IMR-90 (cell line): Measurements from ENCODE around the gene PFKP. TPM values are rescaled to one million over a fixed set of nuclear protein-coding genes. Genes with fewer than 3 reads are reported as not detected.
A peak's percentile ranks its signal among the peaks of the same experiment; 100 is the strongest.

Experiments used
- ATAC-seq: fragments of 200-7000 bp; cut with Tn5 transposase; 2 replicates; pipeline ENCODE4 v1.9.1; 2020; ENCODE audit warnings: low read depth, mild to moderate bottlenecking, moderate library complexity
- Bru-seq: library from RNA; stranded (reverse); fragments of 400-500 nt; gene quantifications from one replicate; lab custom pipeline; 2021; lab: Mats Ljungman, UMichigan
- BruChase-seq, 2 experiments: library from RNA; stranded (reverse); fragments of 400-500 nt; gene quantifications; one replicate each; lab custom pipeline; 2021; lab: Mats Ljungman, UMichigan
- BruUV-seq: library from RNA; stranded (reverse); fragments of 400-500 nt; replicated peaks from 2 replicates; lab custom pipeline; 2021; lab: Mats Ljungman, UMichigan
- CTCF ChIA-PET: fragments of 300-600 bp; formaldehyde crosslinking; extraction: SDS; loops from one replicate; lab custom pipeline; 2021; ENCODE audit warnings: antibody characterized with exemption; lab: Yijun Ruan, JAX
- POLR2A ChIA-PET: fragments of 300-600 bp; sonication (Branson Sonifier 250); formaldehyde crosslinking; loops from one replicate; lab custom pipeline; 2022; ENCODE audit warnings: antibody characterized with exemption; ENCODE audit not compliant: unreplicated experiment; lab: Charles Lee
- DNase-seq: peaks from one replicate; pipeline ENCODE4 v3.0.0; 2013
- H2AFZ ChIP-seq: replicated peaks from 2 replicates; pipeline ENCODE3; 2013; ENCODE audit warnings: low read length, mild to moderate bottlenecking; ENCODE audit not compliant: poor library complexity
- H2AK5ac ChIP-seq: 2 replicates; pipeline ENCODE4 v1.6.1; 2013; ENCODE audit warnings: low read depth, low read length, inconsistent platforms
- H2AK9ac ChIP-seq: replicated peaks from 2 replicates; pipeline ENCODE3; 2013; ENCODE audit warnings: mild to moderate bottlenecking, low read depth, low read length, moderate library complexity; ENCODE audit not compliant: poor library complexity
- H2BK120ac ChIP-seq: 2 replicates; pipeline ENCODE4 v1.6.1; 2013; ENCODE audit warnings: low read depth, low read length, inconsistent platforms
- H2BK15ac ChIP-seq: 3 replicates; pipeline ENCODE4 v1.6.1; 2013; ENCODE audit warnings: low read depth, low read length, inconsistent platforms
- H2BK20ac ChIP-seq: 2 replicates; pipeline ENCODE4 v1.6.1; 2013; ENCODE audit warnings: low read depth, mild to moderate bottlenecking, inconsistent platforms, low read length, moderate library complexity
- H2BK5ac ChIP-seq: 2 replicates; pipeline ENCODE4 v1.6.1; 2013; ENCODE audit warnings: mild to moderate bottlenecking, low read depth, low read length, inconsistent platforms; ENCODE audit not compliant: poor library complexity, severe bottlenecking
- H3K14ac ChIP-seq: replicated peaks from 2 replicates; pipeline ENCODE4 v1.6.1; 2013; ENCODE audit warnings: low read depth, low read length, inconsistent platforms
- H3K18ac ChIP-seq: 2 replicates; pipeline ENCODE4 v1.6.1; 2013; ENCODE audit warnings: low read depth, low read length, control low read depth
- H3K23ac ChIP-seq: 2 replicates; pipeline ENCODE4 v1.6.1; 2013; ENCODE audit warnings: low read depth, low read length, inconsistent platforms
- H3K27ac ChIP-seq: 2 replicates; pipeline ENCODE4 v1.5.1; 2013; ENCODE audit warnings: mild to moderate bottlenecking, control low read depth, low read length; ENCODE audit not compliant: insufficient read depth
- H3K27me3 ChIP-seq: 2 replicates; pipeline ENCODE4 v1.6.1; 2013; ENCODE audit warnings: low read length; ENCODE audit not compliant: control insufficient read depth, insufficient read depth
- H3K36me3 ChIP-seq: 2 replicates; pipeline ENCODE4 v1.6.1; 2013; ENCODE audit warnings: low read length, mixed read lengths; ENCODE audit not compliant: control insufficient read depth, insufficient read depth
- H3K4ac ChIP-seq: 2 replicates; pipeline ENCODE4 v1.6.1; 2013; ENCODE audit warnings: low read depth, low read length, inconsistent platforms
- H3K4me1 ChIP-seq: 2 replicates; pipeline ENCODE4 v1.6.1; 2013; ENCODE audit warnings: low read length, mixed read lengths; ENCODE audit not compliant: control insufficient read depth, insufficient read depth
- H3K4me2 ChIP-seq: 2 replicates; pipeline ENCODE4 v1.6.1; 2013; ENCODE audit warnings: low read depth, mild to moderate bottlenecking, control low read depth, low read length, moderate library complexity
- H3K4me3 ChIP-seq: 2 replicates; pipeline ENCODE4 v1.5.1; 2013; ENCODE audit warnings: low read depth, mild to moderate bottlenecking, control low read depth, low read length, moderate library complexity; ENCODE audit not compliant: insufficient read depth
- H3K56ac ChIP-seq: 2 replicates; pipeline ENCODE4 v1.6.1; 2013; ENCODE audit warnings: low read length, inconsistent platforms; ENCODE audit not compliant: insufficient read depth; ENCODE audit errors: extremely low read depth
- H3K79me1 ChIP-seq, 2 experiments: 2 replicates each; pipeline ENCODE4 v1.6.1; 2013; ENCODE audit warnings: low read length in 2 of 2, inconsistent platforms in 1 of 2, low read depth in 1 of 2
- H3K9ac ChIP-seq: 2 replicates; pipeline ENCODE4 v1.6.1; 2013; ENCODE audit warnings: low read depth, low read length, control low read depth
- H3K9me1 ChIP-seq: 2 replicates; pipeline ENCODE4 v1.6.1; 2013; ENCODE audit warnings: low read length, inconsistent platforms; ENCODE audit not compliant: insufficient read depth
- H3K9me3 ChIP-seq: 2 replicates; pipeline ENCODE4 v1.6.1; 2013; ENCODE audit warnings: low read length; ENCODE audit not compliant: control insufficient read depth, insufficient read depth
- H4K20me1 ChIP-seq: 2 replicates; pipeline ENCODE4 v1.6.1; 2013; ENCODE audit warnings: low read length, inconsistent platforms; ENCODE audit not compliant: insufficient read depth
- H4K5ac ChIP-seq: 2 replicates; pipeline ENCODE4 v1.6.1; 2013; ENCODE audit warnings: mild to moderate bottlenecking, low read depth, low read length, control low read depth
- H4K8ac ChIP-seq, 2 experiments: 2 replicates each; pipeline ENCODE4 v1.6.1; 2013; ENCODE audit warnings: low read depth in 2 of 2, low read length in 2 of 2, control low read depth in 1 of 2, inconsistent platforms in 1 of 2
- H4K91ac ChIP-seq: 2 replicates; pipeline ENCODE4 v1.6.1; 2013; ENCODE audit warnings: low read depth, low read length, inconsistent platforms; ENCODE audit not compliant: insufficient read depth
- CHD1 ChIP-seq: IDR thresholded peaks from 2 replicates; pipeline ENCODE4 v1.6.1; 2012; ENCODE audit warnings: low read depth, low read length, improper control_type of control experiment
- MAZ ChIP-seq: IDR thresholded peaks from 2 replicates; pipeline ENCODE4 v1.6.1; 2012; ENCODE audit warnings: low read depth, mild to moderate bottlenecking, low read length, improper control_type of control experiment, moderate library complexity, borderline replicate concordance
- POLR2A ChIP-seq: IDR thresholded peaks from 2 replicates; pipeline ENCODE4 v1.6.1; 2012; ENCODE audit warnings: mild to moderate bottlenecking, low read depth, low read length
- RAD21 ChIP-seq: IDR thresholded peaks from 2 replicates; pipeline ENCODE4 v1.6.1; 2012; ENCODE audit warnings: low read length, improper control_type of control experiment
- WGBS, 2 experiments: methylation state at CpG; one replicate each; pipeline versions ENCODE4 v1.1.5 to v1.1.7; 2013; ENCODE audit warnings: missing lambda C conversion rate in 2 of 2; ENCODE audit not compliant: insufficient read length in 1 of 2; ENCODE audit errors: extremely low coverage in 2 of 2; 5-methylcytosine and 5-hydroxymethylcytosine counted together
- dilution Hi-C: fragments of 300-500 bp; cut with HindIII; formaldehyde crosslinking; loops from one replicate; pipeline ENCODE4 v1.14.3; 2018; ENCODE audit warnings: low sequenced_read_pairs; ENCODE audit not compliant: unreplicated experiment
- in situ Hi-C: fragments of 300-500 bp; cut with MboI; formaldehyde crosslinking; loops from 3 replicates; pipeline ENCODE4 v1.14.3; 2019; ENCODE audit warnings: low sequenced_read_pairs, inconsistent platforms, mixed read lengths
- intact Hi-C: fragments of 100-400 bp; cut with micrococcal nuclease; formaldehyde crosslinking; loops from 2 replicates; pipeline ENCODE4 v1.10.0; 2022
- long read RNA-seq: library from polyadenylated mRNA; unstranded; transcript quantifications from one replicate; pipeline ENCODE4 v2.0.0, GENCODE V29; 2021; ENCODE audit not compliant: unreplicated experiment
- polyA plus RNA-seq, 3 experiments: library from polyadenylated mRNA; depleted of rRNA; stranded (reverse); fragments of >200 nt; gene quantifications; 2 replicates each; pipeline ENCODE4 v1.2.3, GENCODE V29; 2012; ENCODE audit warnings: low replicate concordance in 1 of 3
- total RNA-seq: library from RNA; depleted of rRNA; stranded (reverse); fragments of >200 nt; gene quantifications from 2 replicates; pipeline ENCODE4 v1.2.3, GENCODE V29; 2012; rRNA removed

The PFKP gene
- total RNA-seq (281 and 294 TPM in 2 replicates), polyA plus RNA-seq (2012; rRNA removed) (223 and 249 TPM in 2 replicates), Bru-seq, nascent RNA (percentile 96 among the genes with signal in this experiment), BruChase-seq, experiment 1, labeled RNA remaining after a 6-hour chase (percentile 94 among the genes with signal in this experiment), BruChase-seq, experiment 2, labeled RNA remaining after a 2-hour chase (percentile 93 among the genes with signal in this experiment)
- 173 and 244 TPM in 2 replicates for polyA plus RNA-seq (2012; cell fraction: cytosol; rRNA removed)
- 276 and 335 TPM in 2 replicates for polyA plus RNA-seq (2012; cell fraction: nucleus; rRNA removed; ENCODE audit: low replicate concordance)
- long read RNA-seq, transcript PFKP-201 (6 exons, 1,698 nt): minor isoform, 12 of 510 reads
- long read RNA-seq, transcript PFKP-203 (22 exons, 2,654 nt): major isoform, 373 of 510 reads
- long read RNA-seq, partial matches to known transcripts: 83 of 510 reads
- long read RNA-seq, other reads (novel, unspliced or antisense): 42 of 510 reads

DNA sequence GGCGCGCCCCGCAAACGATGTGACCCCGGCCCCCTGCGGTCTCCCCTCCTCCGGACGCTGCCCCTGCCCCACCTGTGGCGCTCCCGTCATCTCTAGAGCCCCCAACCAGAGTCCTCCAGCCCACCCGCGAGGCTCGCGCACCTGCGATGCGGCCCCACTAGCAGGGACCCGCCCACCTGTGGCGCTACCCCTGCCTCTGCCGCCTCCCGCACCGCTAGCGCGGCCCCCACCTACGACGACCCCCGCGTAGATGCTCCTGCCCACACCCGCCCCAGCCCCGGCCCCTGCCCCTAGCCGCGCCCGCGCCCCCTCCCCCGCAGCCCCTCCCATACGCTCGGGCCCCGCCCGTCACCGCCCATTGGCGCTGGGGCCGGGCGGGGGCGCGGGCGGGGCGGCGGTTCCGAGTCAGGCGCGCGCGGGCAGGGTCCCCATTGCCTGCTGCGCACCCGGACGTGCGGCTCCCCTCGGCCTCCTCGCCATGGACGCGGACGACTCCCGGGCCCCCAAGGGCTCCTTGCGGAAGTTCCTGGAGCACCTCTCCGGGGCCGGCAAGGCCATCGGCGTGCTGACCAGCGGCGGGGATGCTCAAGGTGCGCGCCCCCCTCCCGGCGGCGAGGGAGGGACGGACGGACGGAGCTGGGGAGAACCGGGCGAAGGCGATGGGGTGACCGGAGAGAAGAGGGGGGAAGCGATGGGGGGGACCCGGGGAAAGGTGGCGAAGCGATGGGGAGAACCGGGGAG, at the start of gene PFKP:
Gene PFKP, plus strand, starts transcription at position 431 of the 741 bp plus-strand sequence. Its CDS starts 48 bp downstream, at position 479.
- Histone ChIP-seq H2BK15ac (no peak within 1 kb of the TSS; the same call in 2 of the 3 replicates), H2BK20ac (no peak within 1 kb of the TSS), H4K8ac (peak within 1 kb of the TSS; percentile 74 to 75; a peak in 3 of 4 replicates), H3K18ac (peak within 1 kb of the TSS; percentile 50; the same call in 1 of the 2 replicates), H3K9me3 (no peaks in the 10 kb centered on the region), H3K9me1 (peaks cover 18% of the 10 kb centered on the region), H2AK9ac (peak within 1 kb of the TSS; percentile 97), H2AK5ac (peak within 1 kb of the TSS; percentile 53), H3K36me3 (peaks cover 23% of the 10 kb centered on the region), H3K27ac (peak within 1 kb of the TSS; percentile 94), H4K5ac (peak within 1 kb of the TSS; percentile 8; the same call in 1 of the 2 replicates), H3K14ac (peak within 1 kb of the TSS; percentile 81), H3K4me1 (peaks cover 15% of the 10 kb centered on the region), H2BK120ac (peak within 1 kb of the TSS; percentile 52), H3K27me3 (no peaks in the 10 kb centered on the region), H2AFZ (peak within 1 kb of the TSS; percentile 84), H3K23ac (peak within 1 kb of the TSS; percentile 71), H4K20me1 (peaks cover 27% of the 10 kb centered on the region), H2BK5ac (peak within 1 kb of the TSS; percentile 78), H3K9ac (peak within 1 kb of the TSS; percentile 95), H3K79me1 (peaks cover 6 to 29% of the 10 kb centered on the region in 2 experiments; a peak in 3 of 4 replicates), H3K56ac (peak within 1 kb of the TSS; percentile 87), H3K4me2 (peak within 1 kb of the TSS; percentile 82), H4K91ac (peak within 1 kb of the TSS; percentile 68; the same call in 1 of the 2 replicates), H3K4me3 (peak within 1 kb of the TSS; percentile 100), H3K4ac (peak within 1 kb of the TSS; percentile 81)
- in situ Hi-C loops: no loop called here
- ATAC-seq (peak; percentile 72), DNase-seq (no peak)
- no TSS peak for BruUV-seq
- TF ChIP-seq POLR2A: peak; percentile 94
- TF ChIP-seq RAD21: no peak
- TF ChIP-seq CHD1: no peak
- peak; percentile 66; the same call in 1 of the 2 replicates for TF ChIP-seq MAZ
- CTCF ChIA-PET: no interaction called here
- POLR2A ChIA-PET: no interaction called here
- intact Hi-C loops: loop anchor here (1.0 to 2.0 kb wide), 2 partner anchors 18 to 40 kb away; no protein-coding TSS in a partner anchor
- WGBS, 2 experiments: 1% methylated on average over 20 of the region's 86 CpGs; no CpG with 5 or more reads in 1 of the 2 experiments
- dilution Hi-C loops: no loop called here
